HepG2 (cell line): ENCODE measurements around the gene CCDC116. TPM values are rescaled to one million over a fixed set of nuclear protein-coding genes. Genes with fewer than 3 reads are reported as not detected.

ENCODE experiments used
- ATAC-seq: fragments of 200-7000 bp; cut with Tn5 transposase; 3 replicates; pipeline ENCODE4 v1.9.1; 2020; ENCODE audit warnings: mild to moderate bottlenecking, moderate library complexity
- BruUV-seq: library from RNA; stranded (reverse); fragments of 400-500 nt; replicated peaks from 2 replicates; lab custom pipeline; 2021; lab: Mats Ljungman, UMichigan
- CTCF ChIA-PET: fragments of 300-600 bp; formaldehyde crosslinking; extraction: SDS; loops from one replicate; lab custom pipeline; 2021; ENCODE audit warnings: low total read pairs, inconsistent platforms, low intra/inter-chr PET ratio; lab: Yijun Ruan, JAX
- POLR2A ChIA-PET: fragments of 350-600 bp; sonication (Branson Sonifier 250); formaldehyde crosslinking; loops from one replicate; lab custom pipeline; 2020; ENCODE audit warnings: antibody characterized with exemption, inconsistent platforms; lab: Yijun Ruan, JAX
- DNase-seq: peaks from one replicate; pipeline ENCODE4 v3.0.0-alpha.2; 2015; ENCODE audit warnings: low spot score
- FAIRE-seq: peaks from 3 replicates; lab custom pipeline; 2011; peaks lifted over from hg19 to GRCh38; lab: Jason Lieb, UNC
- H2AFZ ChIP-seq: one replicate; pipeline ENCODE4 v1.6.1; 2011; ENCODE audit warnings: low read length, inconsistent platforms
- H3K27ac ChIP-seq: fragments of 300-600 bp; 3 replicates; pipeline ENCODE4 v1.8.0; 2011; ENCODE audit warnings: mixed run types, mild to moderate bottlenecking, mixed read lengths, low read length, inconsistent platforms; ENCODE audit not compliant: insufficient read depth; ENCODE audit errors: extremely low read length
- H3K27me3 ChIP-seq, 2 experiments: fragments of 200-600 bp in 1 of 2; 2 replicates in 1 of 2; 3 replicates in 1 of 2; pipeline versions ENCODE4 v1.6.0 to v1.8.0; 2011; ENCODE audit warnings: low read length in 2 of 2, mild to moderate bottlenecking in 2 of 2, moderate library complexity in 2 of 2, inconsistent platforms in 1 of 2; ENCODE audit not compliant: insufficient read depth in 2 of 2, control insufficient read depth in 1 of 2
- H3K36me3 ChIP-seq, 2 experiments: fragments of 200-600 bp in 1 of 2; replicated peaks in 1 of 2; 2 replicates in 1 of 2; 3 replicates in 1 of 2; pipeline versions ENCODE4 v1.5.1 to v1.8.0; 2011; ENCODE audit warnings: low read length in 2 of 2, inconsistent platforms in 1 of 2; ENCODE audit not compliant: insufficient read depth in 2 of 2, control insufficient read depth in 1 of 2
- H3K4me1 ChIP-seq: 2 replicates; pipeline ENCODE4 v1.5.1; 2012; ENCODE audit warnings: low read length, inconsistent platforms; ENCODE audit not compliant: insufficient read depth
- H3K4me2 ChIP-seq: 2 replicates; pipeline ENCODE4 v1.6.0; 2011; ENCODE audit warnings: low read depth, low read length, inconsistent platforms
- H3K4me3 ChIP-seq, 3 experiments: fragments of 200-600 bp in 1 of 3; sonication (generic), shearing (Covaris generic) in 1 of 3; replicated peaks in 1 of 3; 2 replicates each; pipeline ENCODE4 v1.5.1; 2011 to 2016; ENCODE audit warnings: low read length in 3 of 3, inconsistent platforms in 2 of 3, low read depth in 2 of 3, mild to moderate bottlenecking in 2 of 3, control low read depth in 1 of 3, mixed read lengths in 1 of 3; ENCODE audit not compliant: insufficient read depth in 1 of 3
- H3K79me2 ChIP-seq: one replicate; pipeline ENCODE4 v1.6.1; 2011; ENCODE audit warnings: low read length, inconsistent platforms; ENCODE audit not compliant: insufficient read depth
- H3K9ac ChIP-seq: 2 replicates; pipeline ENCODE4 v1.6.0; 2011; ENCODE audit warnings: mild to moderate bottlenecking, low read depth, low read length, inconsistent platforms; ENCODE audit not compliant: insufficient read depth
- H3K9me3 ChIP-seq: 2 replicates; pipeline ENCODE4 v1.5.1; 2012; ENCODE audit warnings: mild to moderate bottlenecking, low read length
- H4K20me1 ChIP-seq: 2 replicates; pipeline ENCODE4 v1.6.0; 2011; ENCODE audit warnings: inconsistent platforms, mild to moderate bottlenecking, low read length, moderate library complexity; ENCODE audit not compliant: insufficient read depth
- ETV6 ChIP-seq: sonication (generic); formaldehyde crosslinking; conservative IDR thresholded peaks from 2 replicates; pipeline ENCODE4 v1.4.0; 2020; ENCODE audit warnings: missing genetic modification reagents
- HCFC1 ChIP-seq: fragments of 150-350 bp; IDR thresholded peaks from 2 replicates; pipeline ENCODE4 v1.6.1; 2014; ENCODE audit warnings: low read depth, low read length
- PAX8 ChIP-seq: sonication (generic); formaldehyde crosslinking; IDR thresholded peaks from 2 replicates; pipeline ENCODE4 v1.8.0; 2022; ENCODE audit warnings: mild to moderate bottlenecking, missing genetic modification reagents, borderline replicate concordance
- SOX5 ChIP-seq: IDR thresholded peaks from 2 replicates; pipeline ENCODE4 v1.6.1; 2016; ENCODE audit warnings: borderline replicate concordance
- SPEN ChIP-seq: sonication (generic); formaldehyde crosslinking; IDR thresholded peaks from 2 replicates; pipeline ENCODE4 v1.5.1; 2020; ENCODE audit warnings: low read depth, mild to moderate bottlenecking, missing genetic modification reagents
- SSRP1 ChIP-seq: IDR thresholded peaks from 2 replicates; pipeline ENCODE4 v1.6.1; 2016; ENCODE audit warnings: control low read depth
- ZNF34 ChIP-seq: sonication (generic); formaldehyde crosslinking; IDR thresholded peaks from 2 replicates; pipeline ENCODE4 v1.4.0; 2020; ENCODE audit warnings: mild to moderate bottlenecking, missing genetic modification reagents, borderline replicate concordance
- ZNF468 ChIP-seq: sonication (generic); formaldehyde crosslinking; IDR thresholded peaks from 2 replicates; pipeline ENCODE4 v1.8.0; 2022; ENCODE audit warnings: mild to moderate bottlenecking, moderate library complexity, missing genetic modification reagents
- ZNF549 ChIP-seq: sonication (generic); formaldehyde crosslinking; IDR thresholded peaks from 2 replicates; pipeline ENCODE4 v1.5.0; 2020; ENCODE audit warnings: missing genetic modification reagents
- ZNF607 ChIP-seq: sonication (generic); formaldehyde crosslinking; IDR thresholded peaks from 2 replicates; pipeline ENCODE4 v1.5.1; 2020; ENCODE audit warnings: missing genetic modification reagents, mild to moderate bottlenecking, borderline replicate concordance
- WGBS: methylation state at CpG from one replicate; pipeline ENCODE4 v1.1.6; 2017; ENCODE audit warnings: low lambda C conversion rate; 5-methylcytosine and 5-hydroxymethylcytosine counted together
- in situ Hi-C: cut with HindIII; loops from 2 replicates; pipeline ENCODE4 v1.10.0; 2017; ENCODE audit warnings: low pct_unique_long_range_greater_than_20kb; ENCODE audit not compliant: extremely low pct_ligation_motif_present
- intact Hi-C: fragments of 100-400 bp; cut with micrococcal nuclease; formaldehyde crosslinking; loops from one replicate; pipeline ENCODE4 v1.10.0; 2022; ENCODE audit not compliant: unreplicated experiment
- polyA plus RNA-seq, 8 experiments: library from polyadenylated mRNA; depleted of rRNA in 3 of 8; stranded (reverse) in 7 of 8; unstranded in 1 of 8; fragments of >200 nt; fragmentation: Illumina TruSeq in 4 of 8; extraction: Trizol in 4 of 8; gene quantifications; 2 replicates each; pipeline versions ENCODE4 v1.2.1 to v1.2.3, GENCODE V29; 2011 to 2016; ENCODE audit warnings: low read depth in 4 of 8, missing spikeins in 1 of 8, mixed read lengths in 1 of 8; ENCODE audit not compliant: insufficient read depth in 1 of 8
- total RNA-seq, 5 experiments: library from RNA; depleted of rRNA; stranded (reverse); fragments of >200 nt; fragmentation: Illumina TruSeq; extraction: Trizol; gene quantifications; 2 replicates each; pipeline ENCODE4 v1.2.3, GENCODE V29; 2016; ENCODE audit warnings: low read depth in 1 of 5
- TF ChIP-seq, protein P1 (sequence below): sonication (generic); formaldehyde crosslinking; IDR thresholded peaks from 2 replicates; pipeline ENCODE4 v1.5.0; 2020; ENCODE audit warnings: mild to moderate bottlenecking, missing genetic modification reagents, borderline replicate concordance
- TF ChIP-seq, protein P2 (sequence below): sonication (generic); formaldehyde crosslinking; conservative IDR thresholded peaks from 2 replicates; pipeline ENCODE4 v1.8.1; 2023; ENCODE audit warnings: missing genetic modification reagents
- TF ChIP-seq, protein P3 (sequence below): sonication (generic); formaldehyde crosslinking; IDR thresholded peaks from 2 replicates; pipeline ENCODE4 v1.4.0; 2020; ENCODE audit warnings: missing genetic modification reagents

CCDC116 gene
- total and polyA plus RNA-seq, 2 of the 13 experiments (the other 11 are each of a cell fraction or from before 2014, with no cell fraction given) = 0.15 to 0.33 TPM

DNA sequence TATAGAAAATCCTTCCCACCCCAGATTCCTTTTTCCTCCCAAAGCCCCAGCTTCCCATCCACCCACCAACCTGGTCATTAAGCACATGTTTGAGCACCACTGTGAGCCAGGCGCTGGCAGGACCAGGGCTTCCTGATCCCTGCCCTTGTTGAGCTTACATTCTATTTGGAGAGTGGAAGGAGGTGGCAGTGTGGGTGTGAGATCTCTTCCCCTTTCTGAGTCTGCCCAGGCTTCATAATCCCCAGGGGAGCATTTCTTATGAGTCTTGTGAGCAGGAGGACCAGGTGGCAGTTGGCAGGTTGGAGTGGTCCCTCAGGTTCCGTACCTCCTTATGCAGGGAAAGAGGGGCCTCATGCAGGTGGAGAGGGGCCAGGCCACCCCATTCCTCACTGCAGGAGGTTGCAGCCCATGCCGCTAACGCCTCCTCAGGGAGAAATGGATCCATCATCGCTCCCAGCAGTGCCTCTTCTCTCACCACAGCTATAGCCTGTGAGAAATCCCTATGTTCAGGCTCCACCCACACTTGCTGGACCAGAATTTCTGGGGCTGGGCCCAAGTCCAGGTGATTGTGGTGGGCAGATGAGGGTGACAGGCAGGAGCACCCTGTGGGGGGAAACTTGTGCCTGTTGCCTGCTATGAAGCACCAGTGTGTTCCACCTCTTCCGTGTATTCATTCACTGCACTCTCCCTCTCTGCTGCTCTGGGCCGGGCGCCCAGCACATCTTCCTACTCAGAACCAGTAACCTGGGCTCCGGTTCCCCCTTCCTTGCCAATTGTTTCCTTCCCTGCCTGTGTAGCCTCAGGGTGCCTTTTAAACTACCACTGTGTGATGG, 41.5 kb upstream of the CCDC116 start:
- intact Hi-C loops (loop anchor here (5.0 kb wide), 1 partner anchor 51 kb away; the partner anchor contains the start of gene SDF2L1), in situ Hi-C loops (no loop called here)
- no peak for FAIRE-seq
- no peak overlapping the region for H3K27ac ChIP-seq
- H3K9ac ChIP-seq = no peak overlapping the region
- no peaks in the 10 kb centered on the region for H3K4me1 ChIP-seq
- no peak overlapping the region for H2AFZ ChIP-seq
- ATAC-seq = no peak
- no peak overlapping the region for H3K4me2 ChIP-seq
- ChIA-PET CTCF (no interaction called here), POLR2A (no interaction called here)
- H4K20me1 ChIP-seq = peaks cover 67% of the 10 kb centered on the region
- H3K4me3 ChIP-seq = no peak overlapping the region
- no peaks in the 10 kb centered on the region for H3K27me3 ChIP-seq
- H3K9me3 ChIP-seq = no peaks in the 10 kb centered on the region
- DNase-seq = no peak
- H3K36me3 ChIP-seq = peaks cover 22 to 72% of the 10 kb centered on the region in 2 experiments
- BruUV-seq = no TSS peak
- H3K79me2 ChIP-seq = peaks cover 88% of the 10 kb centered on the region
- 97% methylated on average over 9 of the region's 9 CpGs for WGBS
- TF ChIP-seq ZNF468 (CRISPR knock-in tag) (no peak), SOX5 (CRISPR knock-in tag) (no peak), ZNF549 (CRISPR knock-in tag) (no peak), SPEN (CRISPR knock-in tag) (no peak), ZNF607 (CRISPR knock-in tag) (no peak), ETV6 (CRISPR knock-in tag) (no peak), SSRP1 (CRISPR knock-in tag) (no peak), PAX8 (CRISPR knock-in tag) (no peak), ZNF34 (CRISPR knock-in tag) (no peak), HCFC1 (no peak)
- TF ChIP-seq, protein P1, sequence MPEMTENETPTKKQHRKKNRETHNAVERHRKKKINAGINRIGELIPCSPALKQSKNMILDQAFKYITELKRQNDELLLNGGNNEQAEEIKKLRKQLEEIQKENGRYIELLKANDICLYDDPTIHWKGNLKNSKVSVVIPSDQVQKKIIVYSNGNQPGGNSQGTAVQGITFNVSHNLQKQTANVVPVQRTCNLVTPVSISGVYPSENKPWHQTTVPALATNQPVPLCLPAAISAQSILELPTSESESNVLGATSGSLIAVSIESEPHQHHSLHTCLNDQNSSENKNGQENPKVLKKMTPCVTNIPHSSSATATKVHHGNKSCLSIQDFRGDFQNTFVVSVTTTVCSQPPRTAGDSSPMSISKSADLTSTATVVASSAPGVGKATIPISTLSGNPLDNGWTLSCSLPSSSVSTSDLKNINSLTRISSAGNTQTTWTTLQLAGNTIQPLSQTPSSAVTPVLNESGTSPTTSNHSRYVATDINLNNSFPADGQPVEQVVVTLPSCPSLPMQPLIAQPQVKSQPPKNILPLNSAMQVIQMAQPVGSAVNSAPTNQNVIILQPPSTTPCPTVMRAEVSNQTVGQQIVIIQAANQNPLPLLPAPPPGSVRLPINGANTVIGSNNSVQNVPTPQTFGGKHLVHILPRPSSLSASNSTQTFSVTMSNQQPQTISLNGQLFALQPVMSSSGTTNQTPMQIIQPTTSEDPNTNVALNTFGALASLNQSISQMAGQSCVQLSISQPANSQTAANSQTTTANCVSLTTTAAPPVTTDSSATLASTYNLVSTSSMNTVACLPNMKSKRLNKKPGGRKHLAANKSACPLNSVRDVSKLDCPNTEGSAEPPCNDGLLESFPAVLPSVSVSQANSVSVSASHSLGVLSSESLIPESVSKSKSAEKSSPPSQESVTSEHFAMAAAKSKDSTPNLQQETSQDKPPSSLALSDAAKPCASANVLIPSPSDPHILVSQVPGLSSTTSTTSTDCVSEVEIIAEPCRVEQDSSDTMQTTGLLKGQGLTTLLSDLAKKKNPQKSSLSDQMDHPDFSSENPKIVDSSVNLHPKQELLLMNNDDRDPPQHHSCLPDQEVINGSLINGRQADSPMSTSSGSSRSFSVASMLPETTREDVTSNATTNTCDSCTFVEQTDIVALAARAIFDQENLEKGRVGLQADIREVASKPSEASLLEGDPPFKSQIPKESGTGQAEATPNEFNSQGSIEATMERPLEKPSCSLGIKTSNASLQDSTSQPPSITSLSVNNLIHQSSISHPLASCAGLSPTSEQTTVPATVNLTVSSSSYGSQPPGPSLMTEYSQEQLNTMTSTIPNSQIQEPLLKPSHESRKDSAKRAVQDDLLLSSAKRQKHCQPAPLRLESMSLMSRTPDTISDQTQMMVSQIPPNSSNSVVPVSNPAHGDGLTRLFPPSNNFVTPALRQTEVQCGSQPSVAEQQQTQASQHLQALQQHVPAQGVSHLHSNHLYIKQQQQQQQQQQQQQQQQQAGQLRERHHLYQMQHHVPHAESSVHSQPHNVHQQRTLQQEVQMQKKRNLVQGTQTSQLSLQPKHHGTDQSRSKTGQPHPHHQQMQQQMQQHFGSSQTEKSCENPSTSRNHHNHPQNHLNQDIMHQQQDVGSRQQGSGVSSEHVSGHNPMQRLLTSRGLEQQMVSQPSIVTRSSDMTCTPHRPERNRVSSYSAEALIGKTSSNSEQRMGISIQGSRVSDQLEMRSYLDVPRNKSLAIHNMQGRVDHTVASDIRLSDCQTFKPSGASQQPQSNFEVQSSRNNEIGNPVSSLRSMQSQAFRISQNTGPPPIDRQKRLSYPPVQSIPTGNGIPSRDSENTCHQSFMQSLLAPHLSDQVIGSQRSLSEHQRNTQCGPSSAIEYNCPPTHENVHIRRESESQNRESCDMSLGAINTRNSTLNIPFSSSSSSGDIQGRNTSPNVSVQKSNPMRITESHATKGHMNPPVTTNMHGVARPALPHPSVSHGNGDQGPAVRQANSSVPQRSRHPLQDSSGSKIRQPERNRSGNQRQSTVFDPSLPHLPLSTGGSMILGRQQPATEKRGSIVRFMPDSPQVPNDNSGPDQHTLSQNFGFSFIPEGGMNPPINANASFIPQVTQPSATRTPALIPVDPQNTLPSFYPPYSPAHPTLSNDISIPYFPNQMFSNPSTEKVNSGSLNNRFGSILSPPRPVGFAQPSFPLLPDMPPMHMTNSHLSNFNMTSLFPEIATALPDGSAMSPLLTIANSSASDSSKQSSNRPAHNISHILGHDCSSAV = no peak
- TF ChIP-seq, protein P2, sequence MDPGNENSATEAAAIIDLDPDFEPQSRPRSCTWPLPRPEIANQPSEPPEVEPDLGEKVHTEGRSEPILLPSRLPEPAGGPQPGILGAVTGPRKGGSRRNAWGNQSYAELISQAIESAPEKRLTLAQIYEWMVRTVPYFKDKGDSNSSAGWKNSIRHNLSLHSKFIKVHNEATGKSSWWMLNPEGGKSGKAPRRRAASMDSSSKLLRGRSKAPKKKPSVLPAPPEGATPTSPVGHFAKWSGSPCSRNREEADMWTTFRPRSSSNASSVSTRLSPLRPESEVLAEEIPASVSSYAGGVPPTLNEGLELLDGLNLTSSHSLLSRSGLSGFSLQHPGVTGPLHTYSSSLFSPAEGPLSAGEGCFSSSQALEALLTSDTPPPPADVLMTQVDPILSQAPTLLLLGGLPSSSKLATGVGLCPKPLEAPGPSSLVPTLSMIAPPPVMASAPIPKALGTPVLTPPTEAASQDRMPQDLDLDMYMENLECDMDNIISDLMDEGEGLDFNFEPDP (CRISPR knock-in tag) = no peak
- TF ChIP-seq, protein P3, sequence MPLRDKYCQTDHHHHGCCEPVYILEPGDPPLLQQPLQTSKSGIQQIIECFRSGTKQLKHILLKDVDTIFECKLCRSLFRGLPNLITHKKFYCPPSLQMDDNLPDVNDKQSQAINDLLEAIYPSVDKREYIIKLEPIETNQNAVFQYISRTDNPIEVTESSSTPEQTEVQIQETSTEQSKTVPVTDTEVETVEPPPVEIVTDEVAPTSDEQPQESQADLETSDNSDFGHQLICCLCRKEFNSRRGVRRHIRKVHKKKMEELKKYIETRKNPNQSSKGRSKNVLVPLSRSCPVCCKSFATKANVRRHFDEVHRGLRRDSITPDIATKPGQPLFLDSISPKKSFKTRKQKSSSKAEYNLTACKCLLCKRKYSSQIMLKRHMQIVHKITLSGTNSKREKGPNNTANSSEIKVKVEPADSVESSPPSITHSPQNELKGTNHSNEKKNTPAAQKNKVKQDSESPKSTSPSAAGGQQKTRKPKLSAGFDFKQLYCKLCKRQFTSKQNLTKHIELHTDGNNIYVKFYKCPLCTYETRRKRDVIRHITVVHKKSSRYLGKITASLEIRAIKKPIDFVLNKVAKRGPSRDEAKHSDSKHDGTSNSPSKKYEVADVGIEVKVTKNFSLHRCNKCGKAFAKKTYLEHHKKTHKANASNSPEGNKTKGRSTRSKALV (CRISPR knock-in tag) = no peak
